ENCODE results near the gene ADIPOQ.
"Not testable (repeated sequence)": the region's sequence is repeated elsewhere in the genome, so short reads cannot be mapped to it uniquely, and the experiment has no call there.

The ADIPOQ gene

DNA sequence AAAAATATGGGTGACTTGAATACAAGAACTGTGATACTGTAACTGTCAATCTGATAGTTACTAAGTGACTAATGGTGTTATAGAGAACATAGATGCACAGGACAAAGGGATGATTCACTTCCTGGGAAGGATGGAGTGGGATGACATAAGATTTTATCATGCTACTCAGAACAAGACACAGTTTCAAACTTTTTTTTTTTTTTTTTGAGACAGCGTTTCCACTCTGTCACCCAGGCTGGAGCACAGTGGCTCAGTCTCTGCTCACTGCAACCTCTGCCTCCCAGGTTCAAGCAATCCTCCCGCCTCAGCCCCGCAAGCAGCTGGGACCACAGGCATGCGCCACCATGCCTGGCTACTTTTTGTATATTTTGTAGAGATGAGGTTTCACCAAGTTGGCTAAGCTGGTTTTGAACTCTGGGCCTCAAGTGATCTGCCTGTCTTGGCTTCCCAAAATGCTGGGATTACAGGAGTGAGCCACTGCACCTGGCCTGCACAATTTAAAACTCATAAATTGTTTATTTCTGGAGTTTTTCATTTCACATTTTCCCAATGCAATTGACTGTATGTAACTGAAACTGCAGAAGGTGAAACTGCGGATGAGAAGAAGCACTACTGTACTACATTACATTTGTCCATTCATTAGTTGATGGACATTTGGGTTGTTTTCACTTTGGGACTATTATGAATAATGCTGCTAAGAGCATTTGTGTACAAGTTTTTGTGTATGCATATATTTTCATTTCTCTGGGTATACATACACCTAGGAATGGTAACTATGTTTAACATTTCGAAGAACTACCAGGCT lies 40.6 kb downstream of the ADIPOQ start:
- Histone ChIP-seq H3K4me3 (ENCODE audit: low read length) (no peak overlapping the region), H3K27me3 (ENCODE audit: control insufficient read depth, insufficient read depth, low read length) (no peaks in the 10 kb centered on the region), H3K4me1 (ENCODE audit: control insufficient read depth, insufficient read depth, low read length) (no peaks in the 10 kb centered on the region), H3K9ac (ENCODE audit: low read length) (no peak overlapping the region), H3K36me3 (ENCODE audit: control insufficient read depth, insufficient read depth, low read length) (no peaks in the 10 kb centered on the region), H3K27ac (ENCODE audit: low read depth, low read length) (no peak overlapping the region)

DNA sequence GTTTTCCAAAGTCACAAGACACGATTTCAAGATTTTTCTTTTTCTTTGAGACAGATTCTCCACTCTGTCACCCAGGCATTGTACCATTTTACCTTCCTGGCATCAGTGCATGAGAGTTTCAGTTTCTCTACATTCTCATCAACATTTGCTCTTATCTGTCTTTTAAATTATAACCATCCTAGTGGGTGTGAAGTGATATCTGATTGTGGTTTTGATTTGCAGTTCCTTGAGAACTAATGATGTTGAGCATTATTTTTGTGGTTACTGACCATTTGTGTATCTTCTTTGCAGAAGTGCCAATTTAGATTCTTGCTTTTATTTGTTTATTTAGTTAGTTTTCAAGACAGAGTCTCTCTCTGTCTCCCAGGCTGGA lies 41.2 kb downstream of the ADIPOQ start:
- no peaks in the 10 kb centered on the region for H3K36me3 ChIP-seq (ENCODE audit: control insufficient read depth, insufficient read depth, low read length)
- H3K4me1 ChIP-seq (ENCODE audit: control insufficient read depth, insufficient read depth, low read length), result no peaks in the 10 kb centered on the region
- H3K27me3 ChIP-seq (ENCODE audit: control insufficient read depth, insufficient read depth, low read length), result no peaks in the 10 kb centered on the region
- H3K9ac ChIP-seq (ENCODE audit: low read length), result no peak overlapping the region
- H3K4me3 ChIP-seq (ENCODE audit: low read length), result no peak overlapping the region
- no peak overlapping the region for H3K27ac ChIP-seq (ENCODE audit: low read depth, low read length)

DNA sequence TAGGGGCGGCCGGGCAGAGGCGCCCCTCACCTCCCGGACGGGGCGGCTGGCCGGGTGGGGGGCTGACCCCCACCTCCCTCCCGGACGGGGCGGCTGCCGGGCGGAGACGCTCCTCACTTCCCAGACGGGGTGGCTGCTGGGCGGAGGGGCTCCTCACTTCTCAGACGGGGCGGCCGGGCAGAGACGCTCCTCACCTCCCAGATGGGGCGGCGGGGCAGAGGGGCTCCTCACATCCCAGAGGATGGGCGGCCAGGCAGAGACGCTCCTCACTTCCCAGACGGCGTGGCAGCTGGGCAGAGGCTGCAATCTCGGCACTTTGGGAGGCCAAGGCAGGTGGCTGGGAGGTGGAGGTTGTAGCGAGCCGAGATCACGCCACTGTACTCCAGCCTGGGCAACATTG lies 42.4 kb downstream of the ADIPOQ start:
- not testable (repeated sequence) for H3K4me1 ChIP-seq (ENCODE audit: control insufficient read depth, insufficient read depth, low read length); H3K27ac ChIP-seq (ENCODE audit: low read depth, low read length); H3K4me3 ChIP-seq (ENCODE audit: low read length); H3K9ac ChIP-seq (ENCODE audit: low read length); H3K36me3 ChIP-seq (ENCODE audit: control insufficient read depth, insufficient read depth, low read length); H3K27me3 ChIP-seq (ENCODE audit: control insufficient read depth, insufficient read depth, low read length)

DNA sequence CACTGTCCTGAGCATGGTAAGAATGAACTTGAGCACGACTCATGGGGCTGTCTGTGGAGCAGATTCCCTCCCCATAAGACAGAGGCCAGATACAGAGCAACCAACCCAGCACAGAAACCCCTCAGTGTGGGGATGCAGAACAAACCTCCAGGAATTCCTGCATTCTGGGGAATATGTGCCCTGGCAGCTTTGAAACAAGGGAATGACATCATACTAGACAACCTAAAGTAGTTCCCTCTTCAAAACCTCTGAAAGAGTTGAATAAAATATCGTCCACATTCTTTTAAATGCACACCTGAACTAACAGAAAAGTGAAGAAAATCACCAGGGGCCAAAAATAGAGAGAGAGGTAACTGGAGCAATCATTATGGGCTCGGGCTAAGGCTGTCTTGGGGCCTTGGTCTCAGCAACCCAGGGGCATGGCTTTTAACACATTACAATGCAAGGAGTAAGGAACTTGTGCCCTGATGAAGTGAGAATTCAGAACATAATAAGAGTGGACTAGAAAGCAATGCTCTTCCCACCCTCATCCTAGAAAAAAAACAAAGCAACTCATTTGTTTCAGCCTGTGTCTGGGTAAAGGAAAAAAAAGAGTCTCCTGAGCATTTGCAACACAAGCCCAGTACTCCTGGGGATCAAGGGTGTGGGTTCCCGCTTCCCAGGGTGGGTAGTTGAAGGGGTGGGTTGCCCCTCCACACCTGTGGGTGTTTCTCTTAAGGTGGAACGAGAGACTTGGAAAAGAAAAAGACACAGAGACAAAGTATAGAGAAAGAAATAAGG lies 43.9 kb downstream of the ADIPOQ start:
- no peak overlapping the region for H3K27ac ChIP-seq (ENCODE audit: low read depth, low read length)
- H3K9ac ChIP-seq (ENCODE audit: low read length), result no peak overlapping the region
- no peaks in the 10 kb centered on the region for H3K27me3 ChIP-seq (ENCODE audit: control insufficient read depth, insufficient read depth, low read length)
- no peak overlapping the region for H3K4me3 ChIP-seq (ENCODE audit: low read length)
- no peaks in the 10 kb centered on the region for H3K4me1 ChIP-seq (ENCODE audit: control insufficient read depth, insufficient read depth, low read length)
- no peaks in the 10 kb centered on the region for H3K36me3 ChIP-seq (ENCODE audit: control insufficient read depth, insufficient read depth, low read length)

DNA sequence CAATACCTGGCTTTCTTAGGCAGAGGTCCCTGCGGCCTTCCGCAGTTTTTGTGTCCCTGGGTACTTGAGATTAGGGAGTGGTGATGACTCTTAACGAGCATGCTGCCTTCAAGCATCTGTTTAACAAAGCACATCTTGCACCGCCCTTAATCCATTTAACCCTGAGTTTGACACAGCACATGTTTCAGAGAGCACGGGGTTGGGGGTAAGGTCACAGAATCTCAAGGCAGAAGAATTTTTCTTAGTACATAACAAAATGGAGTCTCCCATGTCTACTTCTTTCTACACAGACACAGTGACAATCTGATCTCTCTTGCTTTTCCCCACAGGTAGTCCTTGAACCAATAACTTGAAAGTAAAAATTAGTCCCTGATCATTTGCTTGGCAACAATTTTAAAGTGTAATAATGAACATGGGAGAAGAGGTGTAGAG lies 45.0 kb downstream of the ADIPOQ start:
- H3K27me3 ChIP-seq (ENCODE audit: control insufficient read depth, insufficient read depth, low read length); H3K27ac ChIP-seq (ENCODE audit: low read depth, low read length); H3K36me3 ChIP-seq (ENCODE audit: control insufficient read depth, insufficient read depth, low read length): not testable (repeated sequence)

DNA sequence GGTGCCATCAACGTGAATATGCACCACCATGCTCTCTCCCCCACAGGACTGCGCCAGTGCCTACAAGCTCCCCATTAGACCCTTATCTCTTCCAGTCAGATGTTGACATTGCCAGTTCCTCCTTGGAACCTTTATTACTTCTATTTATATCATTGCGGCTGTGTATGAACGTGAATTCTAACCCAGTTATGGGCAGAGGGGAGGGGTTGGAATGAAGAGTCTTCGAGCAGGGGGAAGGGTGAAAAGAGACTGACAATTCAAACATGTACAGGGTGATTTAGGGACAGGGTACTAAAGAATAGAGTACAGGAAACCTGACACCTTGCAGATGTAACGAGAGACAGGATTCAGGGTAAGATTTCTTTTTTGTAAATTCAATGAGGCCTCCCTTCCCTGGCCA lies 46.1 kb downstream of the ADIPOQ start:
- no peak overlapping the region for H3K9ac ChIP-seq (ENCODE audit: low read length)

More for the DNA sequence above, 45.0 kb downstream of the ADIPOQ start:
- H3K4me1 ChIP-seq (ENCODE audit: control insufficient read depth, insufficient read depth, low read length); H3K4me3 ChIP-seq (ENCODE audit: low read length); H3K9ac ChIP-seq (ENCODE audit: low read length): not testable (repeated sequence)

DNA sequence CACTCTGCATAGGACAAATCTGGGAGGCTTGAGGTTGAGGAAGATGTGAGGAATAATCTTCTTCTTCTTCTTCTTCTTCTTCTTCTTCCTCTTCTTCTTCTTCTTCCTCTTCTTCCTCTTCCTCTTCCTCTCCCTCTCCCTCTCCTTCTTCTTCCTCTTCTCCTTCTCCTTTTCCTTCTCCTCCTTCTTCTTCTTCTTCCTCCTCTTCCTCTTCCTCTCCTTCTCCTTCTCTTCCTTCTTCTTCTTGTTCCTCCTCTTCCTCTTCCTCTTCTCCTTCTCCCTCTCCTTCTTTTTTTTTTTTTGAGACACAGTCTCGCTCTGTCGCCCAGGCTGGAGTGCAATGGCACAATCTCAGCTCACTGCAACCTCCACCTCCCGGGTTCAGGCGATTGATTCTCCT lies 47.2 kb downstream of the ADIPOQ start:
- not testable (repeated sequence) for H3K36me3 ChIP-seq (ENCODE audit: control insufficient read depth, insufficient read depth, low read length); H3K4me1 ChIP-seq (ENCODE audit: control insufficient read depth, insufficient read depth, low read length); H3K9ac ChIP-seq (ENCODE audit: low read length); H3K27ac ChIP-seq (ENCODE audit: low read depth, low read length); H3K27me3 ChIP-seq (ENCODE audit: control insufficient read depth, insufficient read depth, low read length); H3K4me3 ChIP-seq (ENCODE audit: low read length)

More for the DNA sequence above, 46.1 kb downstream of the ADIPOQ start:
- Histone ChIP-seq H3K4me3 (ENCODE audit: low read length) (no peak overlapping the region), H3K27me3 (ENCODE audit: control insufficient read depth, insufficient read depth, low read length) (no peaks in the 10 kb centered on the region), H3K36me3 (ENCODE audit: control insufficient read depth, insufficient read depth, low read length) (no peaks in the 10 kb centered on the region), H3K27ac (ENCODE audit: low read depth, low read length) (no peak overlapping the region), H3K4me1 (ENCODE audit: control insufficient read depth, insufficient read depth, low read length) (no peaks in the 10 kb centered on the region)

DNA sequence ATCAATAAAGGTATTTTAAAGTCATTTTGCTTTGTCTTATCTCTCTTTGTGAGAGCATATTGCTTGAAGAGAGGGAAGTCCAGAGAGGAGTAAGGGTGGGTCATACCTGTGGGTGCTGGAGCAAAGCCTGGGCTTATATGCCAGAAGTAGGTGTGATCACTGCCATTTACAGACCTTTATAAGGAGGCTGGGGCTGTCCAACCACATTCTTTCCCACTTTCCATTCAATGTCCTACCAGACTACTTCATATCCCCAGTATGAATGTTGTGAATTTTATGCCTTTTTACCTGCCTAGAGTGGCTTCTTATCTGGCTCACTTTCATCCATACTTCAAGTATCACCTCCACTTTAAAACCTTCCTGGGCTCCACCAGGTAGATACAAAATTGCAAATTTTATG lies 48.4 kb downstream of the ADIPOQ start:
- no peak overlapping the region for H3K4me3 ChIP-seq (ENCODE audit: low read length)
- no peaks in the 10 kb centered on the region for H3K27me3 ChIP-seq (ENCODE audit: control insufficient read depth, insufficient read depth, low read length)
- no peaks in the 10 kb centered on the region for H3K4me1 ChIP-seq (ENCODE audit: control insufficient read depth, insufficient read depth, low read length)
- H3K9ac ChIP-seq (ENCODE audit: low read length), result no peak overlapping the region
- H3K36me3 ChIP-seq (ENCODE audit: control insufficient read depth, insufficient read depth, low read length), result no peaks in the 10 kb centered on the region
- no peak overlapping the region for H3K27ac ChIP-seq (ENCODE audit: low read depth, low read length)

DNA sequence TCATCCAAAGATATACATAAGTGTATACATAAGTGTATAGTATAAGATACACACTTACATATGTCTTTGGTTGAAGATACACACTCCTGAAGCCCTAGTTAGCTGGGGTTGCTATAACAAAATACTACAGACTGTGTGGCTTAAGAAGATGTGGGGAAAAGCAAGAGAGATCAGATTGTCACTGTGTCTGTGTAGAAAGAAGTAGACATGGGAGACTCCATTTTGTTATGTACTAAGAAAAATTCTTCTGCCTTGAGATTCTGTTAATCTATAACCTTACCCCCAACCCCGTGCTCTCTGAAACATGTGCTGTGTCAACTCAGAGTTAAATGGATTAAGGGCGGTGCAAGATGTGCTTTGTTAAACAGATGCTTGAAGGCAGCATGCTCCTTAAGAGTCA lies 50.6 kb downstream of the ADIPOQ start:
- not testable (repeated sequence) for H3K4me1 ChIP-seq (ENCODE audit: control insufficient read depth, insufficient read depth, low read length); H3K4me3 ChIP-seq (ENCODE audit: low read length); H3K36me3 ChIP-seq (ENCODE audit: control insufficient read depth, insufficient read depth, low read length); H3K27me3 ChIP-seq (ENCODE audit: control insufficient read depth, insufficient read depth, low read length); H3K27ac ChIP-seq (ENCODE audit: low read depth, low read length); H3K9ac ChIP-seq (ENCODE audit: low read length)

DNA sequence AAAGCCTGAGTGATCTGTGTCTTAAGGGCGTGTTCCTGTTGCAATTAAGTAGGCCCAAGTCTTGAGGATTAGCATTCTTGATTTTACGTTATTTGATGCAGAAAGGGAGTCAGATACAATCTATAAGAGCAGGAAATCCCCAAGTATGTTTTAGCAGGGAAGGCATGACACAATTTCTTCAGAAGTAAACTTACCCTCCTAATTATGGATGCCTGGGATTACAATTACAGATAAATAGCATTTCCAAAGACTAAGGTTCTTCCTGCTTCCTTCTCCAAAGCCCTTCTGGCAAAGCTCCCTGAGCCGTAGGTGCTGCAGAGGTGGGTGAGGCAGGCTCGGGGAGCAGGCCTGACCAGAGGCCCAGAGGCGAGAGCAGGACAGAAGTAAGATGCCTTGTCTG lies 52.9 kb downstream of the ADIPOQ start:
- Histone ChIP-seq H3K27me3 (ENCODE audit: control insufficient read depth, insufficient read depth, low read length) (no peaks in the 10 kb centered on the region), H3K4me1 (ENCODE audit: control insufficient read depth, insufficient read depth, low read length) (no peaks in the 10 kb centered on the region), H3K27ac (ENCODE audit: low read depth, low read length) (no peak overlapping the region), H3K4me3 (ENCODE audit: low read length) (no peak overlapping the region), H3K36me3 (ENCODE audit: control insufficient read depth, insufficient read depth, low read length) (no peaks in the 10 kb centered on the region), H3K9ac (ENCODE audit: low read length) (no peak overlapping the region)

DNA sequence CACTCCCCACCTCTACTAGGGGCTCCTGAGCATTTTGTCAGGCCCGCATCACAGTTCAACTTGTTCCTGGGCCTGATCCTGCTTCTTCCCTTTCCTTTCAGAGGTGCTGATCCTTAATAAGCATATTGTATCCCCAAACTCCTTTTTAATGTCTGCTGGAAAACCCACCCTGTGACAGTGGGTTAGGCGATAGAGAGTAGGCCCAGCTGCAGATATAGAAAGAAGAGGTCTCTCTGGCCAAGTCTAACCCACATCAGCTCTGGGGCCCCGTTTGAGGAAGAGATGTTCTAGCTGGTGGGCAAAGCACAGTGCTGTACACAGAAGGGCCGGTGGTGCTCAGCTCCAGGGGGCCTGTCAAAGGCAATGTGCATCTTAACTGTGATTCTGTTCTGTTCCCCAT lies 53.5 kb downstream of the ADIPOQ start:
- Histone ChIP-seq H3K4me3 (ENCODE audit: low read length) (no peak overlapping the region), H3K4me1 (ENCODE audit: control insufficient read depth, insufficient read depth, low read length) (no peaks in the 10 kb centered on the region), H3K27me3 (ENCODE audit: control insufficient read depth, insufficient read depth, low read length) (no peaks in the 10 kb centered on the region), H3K27ac (ENCODE audit: low read depth, low read length) (no peak overlapping the region), H3K36me3 (ENCODE audit: control insufficient read depth, insufficient read depth, low read length) (no peaks in the 10 kb centered on the region), H3K9ac (ENCODE audit: low read length) (no peak overlapping the region)

DNA sequence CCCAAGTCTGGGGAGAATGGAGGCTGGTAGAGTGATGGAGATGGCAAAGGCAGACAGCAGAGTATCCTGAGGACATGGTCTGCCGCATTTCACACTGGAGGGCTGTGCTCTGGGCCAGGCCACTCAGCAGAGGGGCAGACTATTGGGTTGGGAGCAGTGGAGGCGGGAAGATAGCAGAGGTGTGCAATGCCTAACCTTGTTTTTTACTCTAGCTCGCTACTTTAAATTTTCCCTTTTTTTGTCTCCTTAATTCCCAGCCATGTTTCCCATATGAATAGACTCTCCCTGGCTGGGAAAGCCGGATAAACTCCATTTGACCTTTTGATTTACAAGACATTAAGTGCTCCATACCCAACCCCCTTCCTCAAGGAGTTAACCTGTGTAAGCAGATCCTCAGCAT lies 54.4 kb downstream of the ADIPOQ start:
- Histone ChIP-seq H3K36me3 (ENCODE audit: control insufficient read depth, insufficient read depth, low read length) (no peaks in the 10 kb centered on the region), H3K27ac (ENCODE audit: low read depth, low read length) (no peak overlapping the region), H3K9ac (ENCODE audit: low read length) (no peak overlapping the region), H3K4me1 (ENCODE audit: control insufficient read depth, insufficient read depth, low read length) (no peaks in the 10 kb centered on the region), H3K27me3 (ENCODE audit: control insufficient read depth, insufficient read depth, low read length) (no peaks in the 10 kb centered on the region), H3K4me3 (ENCODE audit: low read length) (no peak overlapping the region)
